Heart left ventricle (tissue), 16 donors: ENCODE measurements around the gene TDP2. TPM values are rescaled to one million over a fixed set of nuclear protein-coding genes. Genes with fewer than 3 reads are reported as not detected.
A peak's percentile ranks its signal among the peaks of the same experiment; 100 is the strongest.
"Not testable (repeated sequence)": the region's sequence is repeated elsewhere in the genome, so short reads cannot be mapped to it uniquely, and the experiment has no call there.

Source experiments
- ATAC-seq, 4 donors: fragments of 200-7000 bp; cut with Tn5 transposase; one replicate each; pipeline ENCODE4 v1.9.1; 2020 to 2022; ENCODE audit warnings: moderate library complexity in 4 of 4, mild to moderate bottlenecking in 3 of 4, moderate number of reproducible peaks in 1 of 4
- DNase-seq, 5 donors: peaks; one replicate each; pipeline ENCODE4 v3.0.0-alpha.2; 2020
- H3K27ac ChIP-seq, 12 donors: fragments of 200-600 bp; sonication (generic) in 4 of 12; one replicate each; pipeline versions ENCODE4 v1.5.0 to v1.8.0; 2016 to 2022; ENCODE audit warnings: mild to moderate bottlenecking in 2 of 12
- H3K27me3 ChIP-seq, 9 donors: fragments of 200-600 bp; sonication (generic) in 2 of 9; one replicate each; pipeline versions ENCODE4 v1.5.1 to v1.8.0; 2016 to 2022; ENCODE audit warnings: mild to moderate bottlenecking in 3 of 9
- H3K36me3 ChIP-seq, 9 donors: fragments of 200-600 bp; sonication (generic) in 2 of 9; one replicate each; pipeline versions ENCODE4 v1.5.0 to v1.8.0; 2018 to 2022; ENCODE audit warnings: mild to moderate bottlenecking in 2 of 9
- H3K4me1 ChIP-seq, 12 donors: fragments of 200-600 bp; sonication (generic) in 4 of 12; one replicate each; pipeline versions ENCODE4 v1.5.0 to v1.8.0; 2016 to 2022; ENCODE audit warnings: mild to moderate bottlenecking in 3 of 12
- H3K4me3 ChIP-seq, 12 donors: fragments of 200-600 bp; sonication (generic) in 4 of 12; one replicate each; pipeline versions ENCODE4 v1.5.0 to v1.8.0; 2017 to 2022; ENCODE audit warnings: mild to moderate bottlenecking in 9 of 12, moderate library complexity in 4 of 12
- H3K9me3 ChIP-seq, 12 donors: fragments of 200-600 bp; sonication (generic) in 4 of 12; one replicate each; pipeline versions ENCODE4 v1.5.0 to v1.8.0; 2016 to 2022; ENCODE audit warnings: mild to moderate bottlenecking in 1 of 12
- CTCF ChIP-seq, 12 donors: fragments of 200-600 bp; sonication (generic) in 4 of 12; IDR thresholded peaks; one replicate each; pipeline versions ENCODE4 v1.5.0 to v1.8.0; 2018 to 2022; ENCODE audit warnings: antibody characterized with exemption in 12 of 12, mild to moderate bottlenecking in 5 of 12
- POLR2A ChIP-seq, 2 donors: fragments of 450-650 bp; IDR thresholded peaks; one replicate each; pipeline ENCODE4 v1.6.1; 2017; ENCODE audit warnings: antibody characterized with exemption in 2 of 2, mild to moderate bottlenecking in 2 of 2, moderate library complexity in 2 of 2
- WGBS, 4 donors: extraction: QIAGEN DNeasy Blood & Tissue Kit in 2 of 4; methylation state at CpG; one replicate each; pipeline versions ENCODE4 v1.1.5 to v1.1.7; 2013 to 2018; 5-methylcytosine and 5-hydroxymethylcytosine counted together
- intact Hi-C, 10 donors: fragments of 100-400 bp; cut with DNase I; formaldehyde crosslinking; loops; one replicate each; pipeline versions ENCODE4 v1.11.1 to v1.14.2; 2022
- polyA plus RNA-seq, 2 donors: library from polyadenylated mRNA; stranded (reverse); fragments of 200-250 nt; gene quantifications; one replicate each; pipeline ENCODE4 v1.2.3, GENCODE V29; 2013
- total RNA-seq, 9 donors: library from RNA; depleted of rRNA in 2 of 9; stranded (reverse); fragments of >200 nt in 2 of 9; fragmentation: NEBNext Ultra II Directional in 3 of 9; extraction: Animal tissue kit (Norgen Biotek cat#: 25700) in 3 of 9; gene quantifications; one replicate each; pipeline versions ENCODE4 v1.1.0 to v1.2.4, GENCODE V29; 2016 to 2023
- donor health status: ischemic (EF 13 %, LVEDD 7.1; RV severe dilation, severe dysfunction).
- donor health status: healthy with polysubstance abuse.
- donor health status: DM: no; HTN: yes; CAD: no.
- donor health status: DM: no; HTN: no; CAD: no.
- donor health status: ischemic (EF 25% LVEDD 6.9; RV normal size, moderate dysfunction).
- donor health status: ischemic (EF 25% LVEDD 5.7; RV mildly dilated, moderate dysfunction).
- donor health status: healthy.
- donor health status: DM: yes; HTN: yes; CAD: no.
- donor health status: ischemic (EF 35%, LVEDD 5.7; RV mildly dilated, moderate dysfunction).
- donor health status: nonischemic (EF 11% LVEDD 7.7; RV severe dilation, severe dysfunction).
- donor health status: DM: yes; HTN: yes; CAD: no.
- donor health status: PGD.
- donor health status: ischemic (EF 29% LVEDD 5.4; RV normal size, mild dysfunction).
- donor health status: nonischemic (EF 23%, LVEDD 6.1; RV moderate dilation, normal function).

TDP2 gene
- total and polyA plus RNA-seq, 11 donors = 14.0 to 35.8 (median 25.1) TPM

GRCh38 chr6:24699521-24700359 lies 33.0 kb upstream of the TDP2 start:
- Histone ChIP-seq H3K36me3 (peaks cover 0 to 68% (median 41%) of the 10 kb centered on the region in 9 donors), H3K4me3 (no peak overlapping the region), H3K27ac (peak overlapping the region in 1 of 12 donors; percentile 0), H3K9me3 (no peaks in the 10 kb centered on the region), H3K27me3 (no peaks in the 10 kb centered on the region), H3K4me1 (peaks cover 0 to 12% (median 0%) of the 10 kb centered on the region in 12 donors)
- WGBS, 4 donors = 62 to 79% (median 71%) methylated on average over 3 of the region's 3 CpGs
- TF ChIP-seq CTCF (IDR thresholded peaks at IDR 0.05) = no peak
- no peak for TF ChIP-seq POLR2A (IDR thresholded peaks at IDR 0.05)
- intact Hi-C loops = loop anchor here in 7 of 10 donors (5.0 to 10.0 kb wide), 4 partner anchors 117 to 275 kb away; partner anchors contain the start of gene ALDH5A1 (in 1 of the 7)
- peak in 1 of 4 donors; percentile 46 for ATAC-seq
- no peak for DNase-seq

GRCh38 chr6:24696097-24696496 lies 29.4 kb upstream of the TDP2 start:
- intact Hi-C loops = loop anchor here in 6 of 10 donors (5.0 to 10.0 kb wide), 4 partner anchors 114 to 271 kb away; partner anchors contain the start of gene ALDH5A1 (in 1 of the 6)
- TF ChIP-seq POLR2A (IDR thresholded peaks at IDR 0.05) = no peak
- TF ChIP-seq CTCF (IDR thresholded peaks at IDR 0.05) = no peak
- Histone ChIP-seq H3K27me3 (no peaks in the 10 kb centered on the region), H3K27ac (no peak overlapping the region), H3K9me3 (no peaks in the 10 kb centered on the region), H3K4me3 (no peak overlapping the region), H3K4me1 (peaks cover 0 to 20% (median 7%) of the 10 kb centered on the region in 12 donors), H3K36me3 (peaks cover 0 to 31% (median 5%) of the 10 kb centered on the region in 9 donors)
- DNase-seq (no peak), ATAC-seq (no peak)
- WGBS, 4 donors = 90 to 98% (median 93%) methylated on average over 2 of the region's 2 CpGs

- WGBS, 4 donors = 30 to 36% (median 33%) methylated on average over 8 of the region's 8 CpGs
- H3K9me3 ChIP-seq, H3K4me3 ChIP-seq, H3K27me3 ChIP-seq, DNase-seq, H3K27ac ChIP-seq: not testable (repeated sequence)
- Histone ChIP-seq H3K4me1 (peaks cover 0 to 24% (median 7%) of the 10 kb centered on the region in 12 donors), H3K36me3 (peaks cover 0 to 27% (median 4%) of the 10 kb centered on the region in 9 donors)
- peak; percentile 72 to 81 (median 78) for ATAC-seq
- TF ChIP-seq CTCF (IDR thresholded peaks at IDR 0.05) = peak in 10 of 12 donors; percentile 38 to 64 (median 52)
- intact Hi-C loops = loop anchor here in 9 of 10 donors (2.0 to 10.0 kb wide), 7 partner anchors 113 to 271 kb away; partner anchors contain the start of gene ALDH5A1 (in 1 of the 9)
These were observed 28.9 kb upstream of the TDP2 start for GRCh38 chr6:24695635-24696034.

GRCh38 chr6:24694198-24694597 lies 27.5 kb upstream of the TDP2 start:
- intact Hi-C loops = loop anchor here in 8 of 10 donors (1.0 to 10.0 kb wide), 7 partner anchors 111 to 269 kb away; partner anchors contain the start of gene ALDH5A1 (in 1 of the 8)

More at GRCh38 chr6:24694198-24694597, 27.5 kb upstream of the TDP2 start:
- no peak for DNase-seq
- Histone ChIP-seq H3K36me3 (peaks cover 0 to 12% (median 4%) of the 10 kb centered on the region in 9 donors), H3K27ac (no peak overlapping the region), H3K4me1 (peaks cover 0 to 30% (median 7%) of the 10 kb centered on the region in 12 donors), H3K27me3 (no peaks in the 10 kb centered on the region), H3K9me3 (no peaks in the 10 kb centered on the region), H3K4me3 (no peak overlapping the region)
- ATAC-seq = no peak
- 82 to 100% (median 94%) methylated on average over 1 of the region's 1 CpG for WGBS, 4 donors
- TF ChIP-seq POLR2A (IDR thresholded peaks at IDR 0.05) = no peak
- TF ChIP-seq CTCF (IDR thresholded peaks at IDR 0.05) = no peak
